Gastroesophageal sphincter (tissue), 4 donors: ENCODE results near the gene FLOT2. TPM values are rescaled to one million over a fixed set of nuclear protein-coding genes. Genes with fewer than 3 reads are reported as not detected.

Experiments used
- ATAC-seq: fragments of 150-250 bp; one replicate; pipeline ENCODE4 v1.9.1; 2016; ENCODE audit warnings: mild to moderate bottlenecking, moderate library complexity
- H3K27ac ChIP-seq, 4 donors: fragments of 200-600 bp; sonication (generic) in 3 of 4; 1 replicate in 3 of 4; 2 replicates in 1 of 4; pipeline ENCODE4 v1.5.1; 2016 to 2019
- H3K27me3 ChIP-seq: fragments of 200-600 bp; sonication (generic); one replicate; pipeline ENCODE4 v1.5.1; 2019
- H3K36me3 ChIP-seq, 2 donors: fragments of 200-600 bp; sonication (generic); one replicate each; pipeline ENCODE4 v1.5.1; 2019; ENCODE audit warnings: control low read depth in 1 of 2
- H3K4me1 ChIP-seq, 3 donors: fragments of 200-600 bp; sonication (generic); 1 replicate in 2 of 3; 2 replicates in 1 of 3; pipeline ENCODE4 v1.5.1; 2016 to 2019; ENCODE audit warnings: control low read depth in 2 of 3
- H3K4me3 ChIP-seq, 2 donors: fragments of 200-600 bp; sonication (generic); one replicate each; pipeline ENCODE4 v1.5.1; 2019; ENCODE audit warnings: mild to moderate bottlenecking in 1 of 2, moderate library complexity in 1 of 2
- H3K9me3 ChIP-seq, 3 donors: fragments of 200-600 bp; sonication (generic); one replicate each; pipeline ENCODE4 v1.5.1; 2017 to 2019; ENCODE audit warnings: control low read depth in 2 of 3
- CTCF ChIP-seq, 4 experiments: fragments of 200-600 bp in 2 of 4; fragments of 450-650 bp in 2 of 4; sonication (generic) in 1 of 4; IDR thresholded peaks; one replicate each; pipeline ENCODE4 v1.5.1; 2017 to 2019; ENCODE audit warnings: antibody characterized with exemption in 4 of 4, mild to moderate bottlenecking in 2 of 4, moderate library complexity in 2 of 4
- EP300 ChIP-seq: sonication (generic); formaldehyde crosslinking; IDR thresholded peaks from one replicate; pipeline ENCODE4 v1.6.1; 2017; ENCODE audit warnings: antibody characterized with exemption, mild to moderate bottlenecking
- POLR2A ChIP-seq, 2 donors: fragments of 450-650 bp; IDR thresholded peaks; one replicate each; pipeline ENCODE4 v1.6.1; 2017; ENCODE audit warnings: antibody characterized with exemption in 2 of 2, mild to moderate bottlenecking in 2 of 2, moderate library complexity in 1 of 2
- POLR2AphosphoS5 ChIP-seq: sonication (generic); formaldehyde crosslinking; IDR thresholded peaks from one replicate; pipeline ENCODE4 v1.6.1; 2017; ENCODE audit warnings: antibody characterized with exemption
- WGBS, 2 donors: methylation state at CpG; one replicate each; pipeline ENCODE4 v1.1.5; 2018; ENCODE audit warnings: low coverage in 1 of 2; 5-methylcytosine and 5-hydroxymethylcytosine counted together
- total RNA-seq, 4 donors: library from RNA; depleted of rRNA; stranded (reverse); fragments of >200 nt; gene quantifications; one replicate each; pipeline ENCODE4 v1.1.0, GENCODE V29; 2016

The FLOT2 gene
- total RNA-seq, 4 donors from 2014 or later = 71.6 to 107 (median 91.2) TPM

- H3K27ac ChIP-seq = peak overlapping the region in 2 of 4 donors; percentile 20 to 38
- H3K27me3 ChIP-seq = no peaks in the 10 kb centered on the region
- WGBS, 2 donors = 90% methylated on average over 2 of the region's 4 CpGs; no CpG with 5 or more reads in 1 of the 2 donors
- peaks cover 0 to 36% (median 0%) of the 10 kb centered on the region in 3 donors for H3K4me1 ChIP-seq
- no peak for ATAC-seq
- peaks cover 0 to 58% of the 10 kb centered on the region in 2 donors for H3K36me3 ChIP-seq
- TF ChIP-seq CTCF (IDR thresholded peaks at IDR 0.05) = no peak
- no peak for TF ChIP-seq POLR2AphosphoS5
- TF ChIP-seq EP300 = no peak
- no peak for TF ChIP-seq POLR2A (IDR thresholded peaks at IDR 0.05)
- no peak overlapping the region for H3K4me3 ChIP-seq
- H3K9me3 ChIP-seq = no peaks in the 10 kb centered on the region
Observed at GRCh38 chr17:28926786-28927185, 29.3 kb upstream of the FLOT2 start.

GRCh38 chr17:28926366-28926765 is 28.8 kb upstream of the FLOT2 start:
- Histone ChIP-seq H3K36me3 (peaks cover 0 to 62% of the 10 kb centered on the region in 2 donors), H3K4me3 (no peak overlapping the region), H3K27ac (peak overlapping the region in 2 of 4 donors; percentile 20 to 38), H3K4me1 (peaks cover 0 to 31% (median 0%) of the 10 kb centered on the region in 3 donors), H3K27me3 (no peaks in the 10 kb centered on the region), H3K9me3 (no peaks in the 10 kb centered on the region)
- WGBS, 2 donors = 71 to 91% methylated on average over 2 of the region's 2 CpGs
- ATAC-seq = no peak
- TF ChIP-seq POLR2AphosphoS5 (no peak), POLR2A (IDR thresholded peaks at IDR 0.05) (no peak), EP300 (no peak), CTCF (IDR thresholded peaks at IDR 0.05) (no peak)

DNA sequence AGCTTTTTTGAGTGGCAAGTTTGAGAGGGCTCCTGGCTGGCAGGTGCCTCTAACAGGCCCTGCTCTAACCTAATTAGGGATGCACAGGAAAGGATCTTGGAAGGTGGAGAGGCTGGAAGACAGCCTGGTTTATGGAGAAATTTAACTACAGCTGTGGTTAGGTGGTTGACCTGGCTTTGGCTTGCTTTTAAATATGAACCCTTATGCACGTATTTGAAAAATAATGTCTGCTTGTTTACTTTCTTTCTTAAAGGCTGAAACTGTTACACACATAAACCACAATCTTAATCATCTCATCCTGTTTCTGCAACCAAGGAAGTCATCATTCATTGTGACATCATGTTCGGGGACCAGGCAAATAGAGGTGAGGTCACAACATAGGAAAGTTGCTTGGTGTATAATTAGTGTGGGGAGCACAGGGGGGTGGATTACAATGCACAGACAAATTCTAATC is 28.4 kb upstream of the FLOT2 start:
- Histone ChIP-seq H3K27me3 (no peaks in the 10 kb centered on the region), H3K4me1 (peaks cover 0 to 27% (median 0%) of the 10 kb centered on the region in 3 donors), H3K36me3 (peaks cover 0 to 67% of the 10 kb centered on the region in 2 donors), H3K27ac (peak overlapping the region in 2 of 4 donors; percentile 33 to 38), H3K4me3 (no peak overlapping the region), H3K9me3 (no peaks in the 10 kb centered on the region)
- TF ChIP-seq POLR2A (IDR thresholded peaks at IDR 0.05) (no peak), CTCF (IDR thresholded peaks at IDR 0.05) (no peak), POLR2AphosphoS5 (no peak), EP300 (no peak)
- ATAC-seq = no peak
- WGBS, 2 donors = 7 to 22% methylated on average over 2 of the region's 2 CpGs

- TF ChIP-seq POLR2A (IDR thresholded peaks at IDR 0.05) (no peak), POLR2AphosphoS5 (no peak), EP300 (no peak), CTCF (IDR thresholded peaks at IDR 0.05) (no peak)
- H3K4me1 ChIP-seq = peaks cover 0 to 11% (median 0%) of the 10 kb centered on the region in 3 donors
- no peak for ATAC-seq
- no peaks in the 10 kb centered on the region for H3K9me3 ChIP-seq
- peaks cover 3 to 99% of the 10 kb centered on the region in 2 donors for H3K36me3 ChIP-seq
- H3K27ac ChIP-seq = no peak overlapping the region
- no peaks in the 10 kb centered on the region for H3K27me3 ChIP-seq
- H3K4me3 ChIP-seq = no peak overlapping the region
Observed at GRCh38 chr17:28920201-28920600, 22.7 kb upstream of the FLOT2 start.

DNA sequence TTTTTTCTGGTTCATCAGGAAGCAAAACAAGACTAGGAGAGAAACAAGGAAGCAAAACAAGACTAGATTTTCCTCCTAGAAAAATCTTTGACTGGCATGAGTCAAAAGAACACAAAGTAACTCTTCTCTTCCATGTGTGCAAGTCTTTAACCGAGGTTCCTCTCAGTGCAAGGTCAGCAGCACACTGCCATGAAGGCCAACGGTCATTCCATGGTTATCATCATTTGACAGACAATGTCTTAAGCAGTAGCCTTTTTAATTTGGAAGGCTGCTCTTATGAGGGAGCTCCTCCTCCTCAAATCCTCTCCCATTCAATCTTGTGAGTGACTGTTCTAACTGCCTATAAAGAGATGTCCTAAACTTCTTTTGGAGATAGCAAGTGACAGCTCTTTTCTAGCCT is 20.8 kb upstream of the FLOT2 start:
- WGBS, 2 donors = 47 to 60% methylated on average over 2 of the region's 2 CpGs
- Histone ChIP-seq H3K4me3 (no peak overlapping the region), H3K36me3 (peaks cover 3 to 100% of the 10 kb centered on the region in 2 donors), H3K4me1 (peaks cover 0 to 11% (median 0%) of the 10 kb centered on the region in 3 donors), H3K27ac (no peak overlapping the region), H3K27me3 (no peaks in the 10 kb centered on the region), H3K9me3 (no peaks in the 10 kb centered on the region)
- ATAC-seq = no peak
- TF ChIP-seq POLR2A (IDR thresholded peaks at IDR 0.05) (no peak), CTCF (IDR thresholded peaks at IDR 0.05) (no peak), POLR2AphosphoS5 (no peak), EP300 (no peak)
